ENCODE data around the gene MRPL20.
"Not testable (repeated sequence)": the region's sequence is repeated elsewhere in the genome, so short reads cannot be mapped to it uniquely, and the experiment has no call there.

Gene MRPL20

GRCh38 chr1:1423245-1423597, 16.1 kb upstream of the MRPL20 start:
- Histone ChIP-seq H3K4me3 (ENCODE audit: low read length) (no peak overlapping the region), H3K36me3 (ENCODE audit: insufficient read depth, low read length) (no peaks in the 10 kb centered on the region), H3K4me1 (ENCODE audit: insufficient read depth, low read length) (peaks cover 22% of the 10 kb centered on the region), H3K27ac (ENCODE audit: low read depth, low read length) (no peak overlapping the region), H3K9ac (ENCODE audit: low read depth, low read length) (no peak overlapping the region), H3K27me3 (ENCODE audit: insufficient read depth, low read length) (no peaks in the 10 kb centered on the region), H3K9me3 (ENCODE audit: insufficient read depth, low read depth, low read length) (no peaks in the 10 kb centered on the region)
- 92% methylated on average over 7 of the region's 7 CpGs for WGBS

DNA sequence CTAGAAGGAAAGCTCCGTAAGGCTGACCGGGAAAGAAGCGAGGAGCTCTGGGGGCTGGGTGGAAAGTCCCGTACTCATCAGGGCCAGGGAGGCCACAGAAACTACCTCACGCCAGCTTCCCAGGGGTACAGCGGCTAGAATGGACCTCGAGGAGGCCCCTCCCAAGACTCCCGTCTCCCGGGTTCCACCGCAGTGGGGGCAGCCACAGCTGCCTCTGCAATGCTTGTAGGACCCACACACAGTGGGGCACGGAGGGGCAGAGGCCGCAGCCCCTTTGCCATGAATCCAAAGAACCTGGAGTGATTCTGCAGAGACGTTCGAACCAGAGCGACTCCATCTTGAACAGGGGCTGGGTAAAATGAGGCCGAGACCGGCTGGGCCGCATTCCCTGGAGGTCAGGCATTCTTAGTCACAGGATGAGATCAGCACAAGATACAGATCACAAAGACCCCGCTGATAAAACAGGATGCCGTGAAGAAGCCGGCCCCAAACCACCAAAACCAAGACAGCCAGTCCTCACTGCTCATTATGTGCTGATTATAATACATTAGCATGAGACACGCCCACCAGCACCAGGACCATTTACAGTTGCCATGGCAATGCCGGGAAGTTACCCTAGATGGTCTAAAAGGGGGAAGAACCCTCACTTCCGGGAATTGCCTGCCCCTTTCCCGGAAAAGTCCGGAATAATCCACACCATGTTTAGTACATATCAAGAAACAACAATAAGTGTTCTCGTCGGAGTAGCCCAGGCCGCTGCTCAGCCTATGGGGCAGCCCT, 15.6 kb upstream of the MRPL20 start:
- H3K36me3 ChIP-seq (ENCODE audit: insufficient read depth, low read length): no peaks in the 10 kb centered on the region
- no peak overlapping the region for H3K4me3 ChIP-seq (ENCODE audit: low read length)
- H3K27me3 ChIP-seq (ENCODE audit: insufficient read depth, low read length): no peaks in the 10 kb centered on the region
- WGBS: 78% methylated on average over 29 of the region's 29 CpGs
- 0 out of 2 replicates have a peak overlapping the region, but pooled peaks have one; percentile 25 for H3K9ac ChIP-seq (ENCODE audit: low read depth, low read length)
- H3K9me3 ChIP-seq (ENCODE audit: insufficient read depth, low read depth, low read length): no peaks in the 10 kb centered on the region
- H3K4me1 ChIP-seq (ENCODE audit: insufficient read depth, low read length): peaks cover 22% of the 10 kb centered on the region
- H3K27ac ChIP-seq (ENCODE audit: low read depth, low read length): no peak overlapping the region

DNA sequence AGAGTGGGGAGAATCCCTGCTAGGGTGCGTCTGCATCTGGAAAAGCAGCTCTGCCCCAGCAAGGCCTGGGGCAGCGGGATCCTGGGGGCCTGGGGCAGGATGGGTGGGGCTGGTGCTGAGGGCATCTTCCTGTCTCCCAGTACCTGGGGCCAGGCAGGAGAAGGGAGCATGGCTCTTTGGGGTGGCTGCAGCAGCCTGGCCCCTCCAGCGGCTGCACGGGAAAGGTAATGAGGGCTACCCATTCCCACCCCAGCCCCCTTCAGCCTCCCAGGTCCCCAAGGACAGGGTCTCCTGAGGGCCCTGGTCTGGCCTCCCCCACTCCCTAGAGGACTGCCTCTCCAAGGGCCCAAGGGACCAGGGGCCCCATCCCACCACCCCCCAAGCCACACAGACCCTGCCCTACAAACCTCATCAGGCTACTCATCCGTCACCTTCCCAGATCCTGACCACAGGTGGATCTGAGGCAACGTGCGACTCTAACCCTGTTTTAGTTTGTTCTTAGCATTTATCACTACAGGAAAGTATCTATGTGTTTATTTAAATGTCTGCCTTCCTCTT, 14.9 kb upstream of the MRPL20 start:
- WGBS: 87% methylated on average over 6 of the region's 7 CpGs
- peaks cover 25% of the 10 kb centered on the region for H3K4me1 ChIP-seq (ENCODE audit: insufficient read depth, low read length)
- no peak overlapping the region for H3K27ac ChIP-seq (ENCODE audit: low read depth, low read length)
- no peaks in the 10 kb centered on the region for H3K9me3 ChIP-seq (ENCODE audit: insufficient read depth, low read depth, low read length)
- H3K4me3 ChIP-seq (ENCODE audit: low read length): no peak overlapping the region
- H3K36me3 ChIP-seq (ENCODE audit: insufficient read depth, low read length): no peaks in the 10 kb centered on the region
- 0 out of 2 replicates have a peak overlapping the region, but pooled peaks have one; percentile 25 for H3K9ac ChIP-seq (ENCODE audit: low read depth, low read length)
- no peaks in the 10 kb centered on the region for H3K27me3 ChIP-seq (ENCODE audit: insufficient read depth, low read length)

DNA sequence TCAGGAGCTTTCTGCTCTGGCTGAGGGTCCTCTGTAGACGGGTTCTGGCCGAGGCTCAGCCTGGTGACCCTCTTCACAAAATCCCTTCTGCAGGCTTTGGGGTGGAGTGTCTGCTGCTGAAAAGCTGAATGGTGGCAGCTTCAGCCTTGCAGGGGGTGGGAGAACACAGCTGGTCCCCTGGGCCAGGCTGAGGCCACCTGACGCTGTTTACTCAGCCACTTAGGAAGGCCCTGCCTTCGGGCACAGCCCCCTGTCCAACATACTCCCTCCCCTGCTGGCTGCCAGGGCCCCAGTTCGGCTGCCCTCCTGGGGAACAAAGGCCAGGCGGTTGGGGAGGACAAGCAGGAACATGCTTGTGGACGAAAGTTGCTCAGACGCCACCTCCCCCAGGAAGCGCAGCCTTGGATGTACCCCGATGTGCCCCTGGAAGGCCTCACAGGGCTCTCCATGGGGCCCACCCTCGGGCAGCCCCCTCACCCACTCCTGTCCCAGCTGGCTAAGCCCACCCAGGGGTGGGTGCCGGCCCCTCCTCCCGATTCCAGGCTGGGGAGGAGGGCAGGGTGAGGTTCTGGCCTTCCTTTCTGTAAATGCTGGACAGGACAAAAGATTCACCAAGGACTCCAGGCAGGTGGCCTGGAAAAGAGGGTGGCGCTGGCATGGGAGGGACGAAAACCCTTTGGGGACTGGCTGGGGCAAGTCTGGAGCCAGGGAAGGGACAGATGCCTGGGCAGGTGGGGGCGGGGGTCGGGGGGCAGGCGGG, 14.2 kb upstream of the MRPL20 start, which contains the start of gene ANKRD65:
Gene ANKRD65, minus strand, starts transcription at position 130 of the 760 bp plus-strand sequence. CDS start 271 bp downstream, outside the sequence.
- 0 out of 2 replicates have a peak within 1 kb of the TSS, but pooled peaks have one; percentile 9 for H3K9ac ChIP-seq (ENCODE audit: low read depth, low read length)
- H3K27ac ChIP-seq (ENCODE audit: low read depth, low read length): peak within 1 kb of the TSS; percentile 49
- H3K36me3 ChIP-seq (ENCODE audit: insufficient read depth, low read length): no peaks in the 10 kb centered on the region
- no peaks in the 10 kb centered on the region for H3K9me3 ChIP-seq (ENCODE audit: insufficient read depth, low read depth, low read length)
- no peak within 1 kb of the TSS for H3K4me3 ChIP-seq (ENCODE audit: low read length)
- H3K27me3 ChIP-seq (ENCODE audit: insufficient read depth, low read length): no peaks in the 10 kb centered on the region
- peaks cover 23% of the 10 kb centered on the region for H3K4me1 ChIP-seq (ENCODE audit: insufficient read depth, low read length)
- 76% methylated on average over 18 of the region's 18 CpGs for WGBS

- Histone ChIP-seq H3K4me3 (ENCODE audit: low read length) (no peak overlapping the region), H3K27me3 (ENCODE audit: insufficient read depth, low read length) (no peaks in the 10 kb centered on the region), H3K9me3 (ENCODE audit: insufficient read depth, low read depth, low read length) (no peaks in the 10 kb centered on the region), H3K4me1 (ENCODE audit: insufficient read depth, low read length) (peaks cover 19% of the 10 kb centered on the region), H3K36me3 (ENCODE audit: insufficient read depth, low read length) (no peaks in the 10 kb centered on the region), H3K9ac (ENCODE audit: low read depth, low read length) (0 out of 2 replicates have a peak overlapping the region, but pooled peaks have one; percentile 9), H3K27ac (ENCODE audit: low read depth, low read length) (peak overlapping the region; percentile 49; the same call in 1 of the 2 replicates)
- WGBS: 90% methylated on average over 10 of the region's 12 CpGs
These were observed 13.6 kb upstream of the MRPL20 start for GRCh38 chr1:1420654-1421141.

DNA sequence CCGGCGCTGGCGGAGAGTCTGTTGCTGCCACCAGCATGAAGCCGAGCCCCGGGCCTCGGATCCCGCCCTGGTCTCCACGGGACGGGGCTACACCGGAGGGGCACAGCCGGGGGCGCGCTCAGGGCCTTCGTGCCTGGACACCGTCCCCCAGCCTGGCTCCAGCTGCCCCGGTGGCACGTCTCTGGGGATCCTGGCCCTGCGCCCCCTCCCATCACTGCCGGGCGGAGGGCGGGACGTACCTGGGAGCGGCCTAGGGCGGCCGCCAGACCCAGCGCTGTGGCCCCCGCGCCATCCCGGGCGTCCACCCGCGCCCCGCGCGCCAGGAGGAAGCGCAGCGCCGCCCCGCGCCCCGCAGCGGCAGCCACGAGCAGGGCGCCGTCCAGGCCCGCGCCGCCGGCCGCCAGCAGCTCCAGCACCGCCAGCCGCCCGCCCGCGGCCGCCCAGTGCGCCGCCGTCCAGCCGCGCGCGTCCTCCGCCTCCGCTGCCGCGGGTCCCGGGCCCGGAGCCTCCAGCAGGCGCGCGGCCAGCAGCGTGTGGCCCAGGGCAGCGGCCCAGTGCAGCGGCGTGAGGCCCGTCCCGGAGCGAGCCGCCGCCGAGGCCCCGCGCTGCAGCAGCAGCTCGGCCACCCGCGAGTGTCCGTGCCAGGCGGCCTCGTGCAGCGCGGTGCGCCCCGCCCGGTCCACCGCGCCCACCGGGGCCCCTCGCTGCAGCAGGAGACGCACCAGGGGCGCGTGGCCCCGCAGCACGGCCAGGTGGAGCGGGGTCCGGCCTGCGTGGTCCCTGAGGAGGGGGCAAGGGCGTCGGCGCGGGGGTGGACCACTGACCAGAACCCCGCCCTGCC, 12.9 kb upstream of the MRPL20 start:
- 69% methylated on average over 111 of the region's 112 CpGs for WGBS
- no peaks in the 10 kb centered on the region for H3K9me3 ChIP-seq (ENCODE audit: insufficient read depth, low read depth, low read length)
- H3K9ac ChIP-seq (ENCODE audit: low read depth, low read length): peak overlapping the region; percentile 12; the same call in 1 of the 2 replicates
- no peaks in the 10 kb centered on the region for H3K27me3 ChIP-seq (ENCODE audit: insufficient read depth, low read length)
- peaks cover 20% of the 10 kb centered on the region for H3K4me1 ChIP-seq (ENCODE audit: insufficient read depth, low read length)
- peak overlapping the region; percentile 19 for H3K4me3 ChIP-seq (ENCODE audit: low read length)
- no peaks in the 10 kb centered on the region for H3K36me3 ChIP-seq (ENCODE audit: insufficient read depth, low read length)
- peak overlapping the region; percentile 25; the same call in 1 of the 2 replicates for H3K27ac ChIP-seq (ENCODE audit: low read depth, low read length)

DNA sequence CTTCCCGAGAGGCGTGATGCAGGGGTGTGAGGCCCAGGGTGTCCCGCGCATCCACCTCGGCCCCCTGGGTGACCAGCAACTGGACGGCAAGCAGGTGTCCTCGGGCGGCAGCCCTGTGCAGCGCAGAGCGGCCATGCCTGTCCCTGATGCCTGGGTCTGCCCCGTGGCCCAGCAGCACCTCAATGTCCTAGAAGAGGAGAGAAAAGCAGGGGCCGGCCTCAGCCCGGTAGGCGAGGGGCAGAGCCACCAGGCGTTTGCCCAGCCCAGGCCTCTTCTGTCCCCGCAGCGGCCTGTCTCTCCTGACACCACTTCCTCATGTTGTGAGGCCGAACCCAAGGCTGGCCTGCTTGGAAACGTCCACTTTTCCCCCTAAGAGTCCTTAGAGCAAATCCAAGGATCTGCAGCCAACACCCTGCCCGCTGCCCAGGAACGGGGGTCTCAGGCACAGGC, 12.3 kb upstream of the MRPL20 start:
- Histone ChIP-seq H3K4me3 (ENCODE audit: low read length) (peak overlapping the region; percentile 19), H3K9ac (ENCODE audit: low read depth, low read length) (peak overlapping the region; percentile 12; the same call in 1 of the 2 replicates), H3K27me3 (ENCODE audit: insufficient read depth, low read length) (no peaks in the 10 kb centered on the region), H3K9me3 (ENCODE audit: insufficient read depth, low read depth, low read length) (no peaks in the 10 kb centered on the region), H3K4me1 (ENCODE audit: insufficient read depth, low read length) (peaks cover 20% of the 10 kb centered on the region), H3K36me3 (ENCODE audit: insufficient read depth, low read length) (no peaks in the 10 kb centered on the region), H3K27ac (ENCODE audit: low read depth, low read length) (peak overlapping the region; percentile 25; the same call in 1 of the 2 replicates)
- 92% methylated on average over 21 of the region's 21 CpGs for WGBS

DNA sequence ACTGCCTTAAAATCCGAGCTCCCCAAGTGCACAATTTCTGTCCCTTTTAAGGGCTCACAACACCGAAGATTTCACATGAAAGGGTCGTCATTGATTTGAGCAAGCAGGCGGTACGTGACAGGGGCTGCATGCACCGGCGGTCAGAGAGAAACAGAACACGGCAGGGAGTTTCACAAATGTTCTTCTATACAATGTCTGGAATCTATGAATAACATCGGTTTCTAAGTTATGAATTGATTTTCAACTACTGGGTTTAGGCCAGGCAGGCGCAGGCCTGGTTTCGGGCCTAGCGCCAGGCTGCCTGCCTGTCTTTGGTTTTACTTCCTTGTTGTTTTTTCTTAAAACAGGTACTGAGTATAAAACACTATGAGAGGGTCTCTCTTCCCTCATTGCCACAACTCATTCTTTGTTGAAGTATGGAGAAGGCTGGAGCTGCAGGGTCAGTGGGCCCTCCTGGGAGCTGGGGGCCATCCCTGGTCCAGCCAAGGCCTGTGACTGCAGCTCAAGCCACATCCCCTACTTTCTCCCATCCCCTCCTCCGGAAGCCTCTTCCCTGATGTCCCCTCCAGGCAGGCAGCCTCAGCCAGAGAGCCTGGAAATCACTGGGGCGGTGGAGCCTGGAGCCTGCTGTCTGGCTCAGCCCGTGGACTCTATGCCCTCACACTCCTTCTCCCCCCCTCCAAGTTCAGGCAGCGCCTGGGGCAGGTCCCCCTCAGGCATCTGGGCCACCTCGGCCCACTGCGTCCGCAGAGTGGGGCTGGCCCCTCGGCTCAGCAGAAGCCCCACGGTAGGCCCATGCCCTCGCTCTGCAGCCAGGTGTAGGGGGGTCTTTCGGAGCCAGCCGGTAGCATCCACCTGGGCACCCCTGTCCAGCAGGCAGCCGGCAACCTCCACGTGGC, 11.6 kb upstream of the MRPL20 start:
- Histone ChIP-seq H3K9me3 (ENCODE audit: insufficient read depth, low read depth, low read length) (no peaks in the 10 kb centered on the region), H3K27ac (ENCODE audit: low read depth, low read length) (no peak overlapping the region), H3K4me3 (ENCODE audit: low read length) (no peak overlapping the region), H3K36me3 (ENCODE audit: insufficient read depth, low read length) (no peaks in the 10 kb centered on the region), H3K4me1 (ENCODE audit: insufficient read depth, low read length) (peaks cover 20% of the 10 kb centered on the region), H3K27me3 (ENCODE audit: insufficient read depth, low read length) (no peaks in the 10 kb centered on the region), H3K9ac (ENCODE audit: low read depth, low read length) (no peak overlapping the region)
- WGBS: 94% methylated on average over 26 of the region's 26 CpGs

- WGBS: 88% methylated on average over 25 of the region's 25 CpGs
- H3K27me3 ChIP-seq (ENCODE audit: insufficient read depth, low read length); H3K9ac ChIP-seq (ENCODE audit: low read depth, low read length); H3K27ac ChIP-seq (ENCODE audit: low read depth, low read length); H3K4me3 ChIP-seq (ENCODE audit: low read length); H3K9me3 ChIP-seq (ENCODE audit: insufficient read depth, low read depth, low read length); H3K36me3 ChIP-seq (ENCODE audit: insufficient read depth, low read length): not testable (repeated sequence)
- peaks cover 17% of the 10 kb centered on the region for H3K4me1 ChIP-seq (ENCODE audit: insufficient read depth, low read length)
These were observed 10.9 kb upstream of the MRPL20 start for GRCh38 chr1:1417825-1418463.

Data from HUES64 (cell line).